ENCODE data around the gene TRIM67. TPM values are rescaled to one million over a fixed set of nuclear protein-coding genes. Genes with fewer than 3 reads are reported as not detected.

TRIM67 gene
- total RNA-seq, 1 donor from 2014 or later: not detected

DNA sequence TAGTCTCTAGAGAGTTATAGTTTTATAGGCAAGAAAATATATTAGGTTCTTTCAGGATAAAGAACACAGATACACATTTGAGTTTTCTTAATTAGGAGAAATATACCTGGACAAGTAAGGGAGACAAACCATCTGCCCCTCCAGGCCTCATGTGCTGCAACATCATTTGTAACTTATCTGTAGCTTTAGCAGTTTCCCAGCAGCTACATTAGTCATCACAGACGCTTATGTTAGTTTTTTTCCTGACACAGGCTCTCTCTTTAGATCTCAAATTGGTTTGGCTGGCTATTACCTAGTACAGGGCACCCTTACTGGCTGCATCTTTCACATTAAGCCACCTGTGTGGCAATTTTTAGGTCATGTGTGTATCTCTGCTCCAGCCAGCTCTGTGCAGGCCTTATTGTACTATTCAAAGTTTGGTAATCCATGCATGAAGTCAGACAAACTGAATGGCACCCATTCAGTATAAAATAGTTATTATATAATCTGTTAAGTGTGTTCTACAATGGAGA, 105.0 kb downstream of the TRIM67 start:
- Histone ChIP-seq H3K9me3 (no peaks in the 10 kb centered on the region), H3K36me3 (peaks cover 95% of the 10 kb centered on the region), H3K4me1 (no peaks in the 10 kb centered on the region), H3K4me3 (no peak overlapping the region), H3K27ac (no peak overlapping the region), H3K27me3 (no peaks in the 10 kb centered on the region)
- intact Hi-C loops (cut with DNase I): no loop called here
- ATAC-seq: no peak
- no peak for DNase-seq
- no peak for TF ChIP-seq CTCF (IDR thresholded peaks at IDR 0.05)

Other genes starting within 250 kb of the TRIM67 start
- gene TTC13, start 183.2 kb upstream of the TRIM67 start, total RNA-seq: 18.6 TPM
- gene ARV1, start 183.0 kb upstream of the TRIM67 start, total RNA-seq: 19.9 TPM
- gene FAM89A, start 121.8 kb upstream of the TRIM67 start, total RNA-seq: 41.4 TPM
- gene GNPAT, start 79.2 kb downstream of the TRIM67 start, total RNA-seq: 34.5 TPM
- gene EXOC8, start 175.8 kb downstream of the TRIM67 start, total RNA-seq: 19.3 TPM
- 9.6 TPM for gene SPRTN, start 176.2 kb downstream of the TRIM67 start, total RNA-seq

All from upper lobe of right lung (tissue), 1 donor.